Nephron progenitor cell (in vitro differentiated cells): ENCODE data around the gene FOXC2.

ENCODE experiments used
- DNase-seq: peaks from one replicate; pipeline ENCODE4 v3.0.0; 2021
- H3K27ac Mint-ChIP-seq: 2 replicates; pipeline ENCODE4 v1.8.0; 2021; ENCODE audit warnings: mild to moderate bottlenecking, moderate library complexity, mixed read lengths
- H3K27me3 Mint-ChIP-seq: 2 replicates; pipeline ENCODE4 v1.8.0; 2021; ENCODE audit warnings: mild to moderate bottlenecking, low read depth, mixed read lengths; ENCODE audit not compliant: poor library complexity
- H3K36me3 Mint-ChIP-seq: 2 replicates; pipeline ENCODE4 v1.8.0; 2021; ENCODE audit warnings: low read depth, mixed read lengths
- H3K4me1 Mint-ChIP-seq: 2 replicates; pipeline ENCODE4 v1.8.0; 2021; ENCODE audit warnings: mixed read lengths
- H3K4me3 Mint-ChIP-seq: 2 replicates; pipeline ENCODE4 v1.8.0; 2021; ENCODE audit warnings: mild to moderate bottlenecking, moderate library complexity, mixed read lengths
- H3K9me3 Mint-ChIP-seq: 2 replicates; pipeline ENCODE4 v1.8.0; 2021; ENCODE audit warnings: mild to moderate bottlenecking, moderate library complexity, mixed read lengths
- CTCF ChIP-seq: fragments of 200-600 bp; sonication (generic); IDR thresholded peaks from 2 replicates; pipeline ENCODE4 v1.5.0; 2021; ENCODE audit warnings: antibody characterized with exemption

The FOXC2 gene

DNA sequence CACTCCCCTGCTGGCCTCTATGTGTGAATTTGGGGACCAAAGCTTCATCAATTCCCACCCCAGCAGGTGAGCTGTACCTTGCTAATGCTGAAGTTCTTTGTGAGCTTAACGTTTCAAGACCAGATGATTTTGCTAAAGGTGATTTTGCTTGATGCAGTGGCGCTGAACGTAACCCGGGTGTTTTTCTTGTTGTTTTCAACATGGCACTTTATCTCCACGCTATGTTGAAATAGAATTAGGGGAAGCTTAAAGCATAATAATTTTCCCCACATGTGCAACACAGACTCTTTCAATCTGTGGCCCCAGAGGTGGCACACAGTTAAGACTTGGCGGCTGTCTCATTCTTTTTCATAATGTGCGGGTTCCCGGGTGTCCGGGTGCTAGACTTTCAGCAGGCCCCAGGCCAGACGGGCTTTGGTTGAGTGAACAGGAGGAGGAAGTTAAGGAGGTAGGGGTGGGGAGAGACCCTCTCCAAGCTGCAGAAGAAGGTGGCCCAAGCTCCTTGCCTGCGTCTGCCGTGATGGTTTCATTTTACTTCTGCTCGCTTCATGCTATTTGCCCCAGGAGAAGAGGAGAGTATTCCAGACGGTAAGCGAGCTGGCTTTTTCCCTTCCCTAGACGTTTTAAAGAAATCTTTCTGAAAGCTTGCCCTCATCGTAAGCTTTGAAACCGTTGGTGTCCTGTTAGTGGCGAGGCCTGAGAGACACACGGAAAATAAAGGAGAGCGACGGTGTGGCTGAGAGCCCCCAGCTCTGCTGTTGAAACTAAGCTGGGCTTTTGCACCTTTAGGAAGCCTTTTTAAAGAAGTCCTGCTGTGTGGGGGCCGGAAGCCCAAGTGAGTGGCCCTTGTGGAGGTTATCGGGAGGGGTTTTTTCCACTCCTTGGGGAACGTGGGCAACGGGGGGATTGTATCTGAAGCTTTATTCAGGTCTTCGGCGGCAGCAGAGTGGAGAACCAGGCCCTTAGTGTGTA lies 4.2 kb downstream of the FOXC2 start:
- Mint-ChIP-seq H3K9me3 (no peaks in the 10 kb centered on the region), H3K4me1 (peaks cover 58% of the 10 kb centered on the region), H3K4me3 (peak overlapping the region; percentile 95), H3K27ac (peak overlapping the region; percentile 89), H3K27me3 (peaks cover 51% of the 10 kb centered on the region), H3K36me3 (peaks cover 48% of the 10 kb centered on the region)
- peak; percentile 30 for DNase-seq
- no peak for TF ChIP-seq CTCF

DNA sequence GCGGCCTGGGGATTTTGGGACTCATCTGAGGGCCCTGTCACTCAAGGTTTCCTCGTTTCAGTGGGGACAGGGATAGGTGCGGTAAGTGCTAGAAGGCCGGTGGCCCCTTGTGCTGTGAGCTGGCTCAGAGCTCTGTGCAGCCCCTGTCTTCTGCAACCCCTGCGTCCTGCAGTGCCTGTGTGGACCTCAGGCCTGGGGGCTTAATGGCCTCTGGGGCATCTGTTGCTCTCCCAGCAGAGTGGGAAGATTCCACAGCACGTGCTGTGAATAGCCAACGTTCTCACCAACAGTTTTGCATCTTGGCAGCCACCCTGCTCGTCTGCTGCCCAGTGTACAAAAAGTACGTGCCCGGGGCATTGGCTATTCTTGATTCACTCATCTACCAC lies 4.9 kb downstream of the FOXC2 start:
- TF ChIP-seq CTCF = no peak
- Mint-ChIP-seq H3K27ac (peak overlapping the region; percentile 89), H3K27me3 (peaks cover 47% of the 10 kb centered on the region), H3K9me3 (no peaks in the 10 kb centered on the region), H3K4me3 (peak overlapping the region; percentile 95), H3K36me3 (peaks cover 48% of the 10 kb centered on the region), H3K4me1 (peaks cover 60% of the 10 kb centered on the region)
- no peak for DNase-seq

GRCh38 chr16:86572041-86572521 lies 5.5 kb downstream of the FOXC2 start:
- Mint-ChIP-seq H3K4me1 (peaks cover 63% of the 10 kb centered on the region), H3K27ac (peak overlapping the region; percentile 42), H3K36me3 (peaks cover 48% of the 10 kb centered on the region), H3K4me3 (peak overlapping the region; percentile 95), H3K9me3 (no peaks in the 10 kb centered on the region), H3K27me3 (peaks cover 47% of the 10 kb centered on the region)
- TF ChIP-seq CTCF = no peak
- no peak for DNase-seq

- peak; percentile 51 for DNase-seq
- Mint-ChIP-seq H3K27ac (peak overlapping the region; percentile 53), H3K4me1 (peaks cover 68% of the 10 kb centered on the region), H3K27me3 (peaks cover 49% of the 10 kb centered on the region), H3K4me3 (peak overlapping the region; percentile 95), H3K36me3 (peaks cover 48% of the 10 kb centered on the region), H3K9me3 (no peaks in the 10 kb centered on the region)
- TF ChIP-seq CTCF = no peak
Measured at GRCh38 chr16:86572606-86573005, 6.0 kb downstream of the FOXC2 start.

DNA sequence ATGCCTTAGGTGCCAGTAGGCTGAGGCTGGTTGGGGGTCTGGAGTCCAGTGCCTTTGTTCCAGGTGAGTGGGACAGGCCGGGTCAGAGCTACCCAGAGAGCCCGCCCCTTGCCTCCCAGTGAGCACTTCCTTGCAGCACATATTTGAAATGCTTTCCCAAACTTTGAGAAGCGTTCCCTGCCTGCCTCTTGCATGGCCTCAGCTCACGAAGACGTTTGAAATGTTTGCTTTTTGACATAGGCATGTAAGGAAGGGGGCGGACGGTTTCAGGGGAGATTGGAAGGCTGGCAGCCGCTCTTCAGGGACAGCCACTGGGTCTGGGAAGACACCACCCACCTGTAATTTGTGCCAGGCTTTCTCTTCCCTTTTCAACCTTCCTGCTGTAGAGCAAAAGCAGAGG lies 6.6 kb downstream of the FOXC2 start:
- Mint-ChIP-seq H3K27me3 (peaks cover 54% of the 10 kb centered on the region), H3K27ac (peak overlapping the region; percentile 58), H3K4me1 (peaks cover 74% of the 10 kb centered on the region), H3K4me3 (peak overlapping the region; percentile 95), H3K9me3 (no peaks in the 10 kb centered on the region), H3K36me3 (peaks cover 48% of the 10 kb centered on the region)
- no peak for TF ChIP-seq CTCF
- no peak for DNase-seq
